GM19468 (cell line): ENCODE results near the gene SREK1.
"Not testable (repeated sequence)": the region's sequence is repeated elsewhere in the genome, so short reads cannot be mapped to it uniquely, and the experiment has no call there.

Experiments
- ATAC-seq: cut with Tn5 transposase; IDR thresholded peaks from one replicate; pipeline ENCODE4 v1.9.1; 2021; ENCODE audit warnings: mild to moderate bottlenecking, moderate library complexity, moderate number of reproducible peaks; ENCODE audit not compliant: unreplicated experiment; ENCODE audit errors: extremely low read depth

The SREK1 gene

GRCh38 chr5:66209794-66210193, 65.7 kb downstream of the SREK1 start:
- ATAC-seq: no peak

- ATAC-seq: no peak
Observed at GRCh38 chr5:66213533-66213932, 69.4 kb downstream of the SREK1 start.

- ATAC-seq: no peak
Observed at GRCh38 chr5:66222455-66222854, 78.4 kb downstream of the SREK1 start.

GRCh38 chr5:66222896-66223295, 78.8 kb downstream of the SREK1 start:
- ATAC-seq: not testable (repeated sequence)

GRCh38 chr5:66223637-66224036, 79.5 kb downstream of the SREK1 start:
- no peak for ATAC-seq

- ATAC-seq: no peak
Observed at GRCh38 chr5:66224274-66224673, 80.2 kb downstream of the SREK1 start.

- no peak for ATAC-seq
Observed at GRCh38 chr5:66224773-66225553, 80.9 kb downstream of the SREK1 start.

- no peak for ATAC-seq
Observed at GRCh38 chr5:66230551-66230950, 86.5 kb downstream of the SREK1 start.

GRCh38 chr5:66231508-66231907, 87.4 kb downstream of the SREK1 start:
- ATAC-seq: no peak

GRCh38 chr5:66232275-66232674, 88.2 kb downstream of the SREK1 start:
- ATAC-seq: no peak

GRCh38 chr5:66232706-66233445, 88.8 kb downstream of the SREK1 start:
- ATAC-seq: no peak
